Stimulated activated CD8-positive, alpha-beta memory T cell treated with anti-CD3 and anti-CD28 coated beads, Interleukin-12 subunit alpha, Interleukin-12 subunit beta, amount 100 ng/mL, for 24 hours (primary cell): ENCODE results near the gene CPSF3.

Source experiments
- DNase-seq: peaks from one replicate; pipeline ENCODE4 v3.0.0-alpha.2; 2020; ENCODE audit errors: extremely low read depth

The CPSF3 gene

GRCh38 chr2:9423100-9423921 lies at the start of gene CPSF3, which contains the start of gene ITGB1BP1:
TSS of gene CPSF3 (plus strand) at chr2:9423654. CDS start at chr2:9423774, 120 bp downstream.
TSS of gene ITGB1BP1 (minus strand) at chr2:9423528. CDS start at chr2:9418697, 4,831 bp downstream.
- DNase-seq, result peak; percentile 92

- DNase-seq, result no peak
Observed at GRCh38 chr2:9374071-9374730, 49.3 kb upstream of the CPSF3 start.

- no peak for DNase-seq
Observed at GRCh38 chr2:9375857-9376428, 47.5 kb upstream of the CPSF3 start.

GRCh38 chr2:9377461-9378097 lies 45.9 kb upstream of the CPSF3 start:
- no peak for DNase-seq

GRCh38 chr2:9378433-9379390 lies 44.7 kb upstream of the CPSF3 start:
- DNase-seq, result no peak

GRCh38 chr2:9379391-9379755 lies 44.1 kb upstream of the CPSF3 start:
- DNase-seq, result no peak

- no peak for DNase-seq
Observed at GRCh38 chr2:9380702-9381628, 42.5 kb upstream of the CPSF3 start.

- DNase-seq, result no peak
Observed at GRCh38 chr2:9382604-9383235, 40.7 kb upstream of the CPSF3 start.

- DNase-seq, result no peak
Observed at GRCh38 chr2:9384521-9384920, 38.9 kb upstream of the CPSF3 start.

GRCh38 chr2:9385841-9386240 lies 37.6 kb upstream of the CPSF3 start:
- no peak for DNase-seq

- no peak for DNase-seq
Observed at GRCh38 chr2:9388199-9388681, 35.2 kb upstream of the CPSF3 start.

- DNase-seq, result no peak
Observed at GRCh38 chr2:9388950-9389911, 34.2 kb upstream of the CPSF3 start.

GRCh38 chr2:9390151-9390850 lies 33.2 kb upstream of the CPSF3 start:
- no peak for DNase-seq

GRCh38 chr2:9390991-9391390 lies 32.5 kb upstream of the CPSF3 start:
- no peak for DNase-seq

- no peak for DNase-seq
Observed at GRCh38 chr2:9391961-9392720, 31.3 kb upstream of the CPSF3 start.

- DNase-seq, result no peak
Observed at GRCh38 chr2:9392898-9393765, 30.3 kb upstream of the CPSF3 start.
